ENCODE measurements around the gene STXBP6. TPM values are rescaled to one million over a fixed set of nuclear protein-coding genes. Genes with fewer than 3 reads are reported as not detected.

STXBP6 gene
- total and polyA plus RNA-seq, 2 of the 13 experiments (the other 11 are each of a cell fraction or from before 2014, with no cell fraction given) = 35.3 to 42.8 TPM

GRCh38 chr14:24881116-24881893 is 168.6 kb downstream of the STXBP6 start:
- POLR2A ChIA-PET = interaction anchor here (1.1 kb wide), 1 partner anchor 41 kb away, joined by 3 read pairs; no protein-coding TSS in a partner anchor
- no peak for ATAC-seq

More at GRCh38 chr14:24881116-24881893, 168.6 kb downstream of the STXBP6 start:
- no peak for TF ChIP-seq ZNF446 (CRISPR knock-in tag; IDR thresholded peaks at IDR 0.05)
- TF ChIP-seq CCDC6 (CRISPR knock-in tag; IDR thresholded peaks at IDR 0.05) = no peak
- TF ChIP-seq SAFB2 (CRISPR knock-in tag; IDR thresholded peaks at IDR 0.05; ENCODE audit: borderline replicate concordance, low read depth) = no peak
- no peak for TF ChIP-seq HNF1A (IDR thresholded peaks at IDR 0.05; ENCODE audit: low read depth)
- TF ChIP-seq HNF1A (CRISPR knock-in tag; IDR thresholded peaks at IDR 0.05; ENCODE audit: borderline replicate concordance) = no peak
- 0 out of 2 replicates have a peak, but pooled peaks have one; percentile 21 for TF ChIP-seq KIAA2018 (CRISPR knock-in tag; IDR thresholded peaks at IDR 0.05; ENCODE audit: borderline replicate concordance)
- TF ChIP-seq ZNF547 (CRISPR knock-in tag; IDR thresholded peaks at IDR 0.05) = no peak
- no peak for TF ChIP-seq GMEB2 (CRISPR knock-in tag; IDR thresholded peaks at IDR 0.05; ENCODE audit: low read depth)
- H3K4me2 ChIP-seq (ENCODE audit: low read depth, low read length) = no peak overlapping the region
- FAIRE-seq = no peak
- H4K20me1 ChIP-seq (ENCODE audit: insufficient read depth, low read length) = no peaks in the 10 kb centered on the region
- H3K9ac ChIP-seq (ENCODE audit: insufficient read depth, low read depth, low read length) = no peak overlapping the region
- H3K4me3 ChIP-seq (replicated peaks in 1 of 3; ENCODE audit: insufficient read depth in 1 of 3, low read depth in 2 of 3, low read length in 3 of 3) = no peak overlapping the region
- WGBS (ENCODE audit: low lambda C conversion rate) = 94% methylated on average over 2 of the region's 2 CpGs
- intact Hi-C loops (cut with micrococcal nuclease; ENCODE audit: unreplicated experiment) = no loop called here
- no peak overlapping the region for H3K27ac ChIP-seq (ENCODE audit: extremely low read length, insufficient read depth, low read length)
- no peak for DNase-seq (ENCODE audit: low spot score)
- H3K27me3 ChIP-seq (ENCODE audit: control insufficient read depth in 1 of 2, insufficient read depth in 2 of 2, low read length in 2 of 2) = no peaks in the 10 kb centered on the region
- H3K4me1 ChIP-seq (ENCODE audit: insufficient read depth, low read length) = peaks cover 54% of the 10 kb centered on the region
- no peaks in the 10 kb centered on the region for H3K79me2 ChIP-seq (ENCODE audit: insufficient read depth, low read length)
- no peaks in the 10 kb centered on the region for H3K9me3 ChIP-seq (ENCODE audit: low read length)
- in situ Hi-C loops (cut with HindIII; ENCODE audit: extremely low pct_ligation_motif_present, low pct_unique_long_range_greater_than_20kb) = no loop called here
- no TSS peak for BruUV-seq (replicated peaks)
- H2AFZ ChIP-seq (ENCODE audit: low read length) = no peak overlapping the region
- CTCF ChIA-PET (ENCODE audit: low intra/inter-chr PET ratio, low total read pairs) = no interaction called here
- H3K36me3 ChIP-seq (replicated peaks in 1 of 2; ENCODE audit: control insufficient read depth in 1 of 2, insufficient read depth in 2 of 2, low read length in 2 of 2) = no peaks in the 10 kb centered on the region

Data from HepG2 (cell line).